HepG2 (cell line): ENCODE measurements around the gene PRKRIP1.

ENCODE experiments used
- ASH2L ChIP-seq: fragments of 300-600, 200-600 bp; sonication (generic); IDR thresholded peaks from 2 replicates; pipeline ENCODE4 v1.7.0; 2017; ENCODE audit warnings: low read depth, mild to moderate bottlenecking, moderate library complexity, mixed read lengths, low read length; ENCODE audit not compliant: insufficient read length
- ELF4 ChIP-seq: sonication (generic); formaldehyde crosslinking; IDR thresholded peaks from 2 replicates; pipeline ENCODE4 v1.5.0; 2020; ENCODE audit warnings: missing genetic modification reagents, mild to moderate bottlenecking, moderate library complexity, borderline replicate concordance
- MAFF ChIP-seq: IDR thresholded peaks from 2 replicates; pipeline ENCODE4 v1.6.1; 2011; ENCODE audit warnings: low read depth, low read length, improper control_type of control experiment
- MXI1 ChIP-seq: IDR thresholded peaks from 3 replicates; pipeline ENCODE4 v1.6.1; 2012; ENCODE audit warnings: low read depth, low read length, inconsistent platforms, borderline replicate concordance
- RFX5 ChIP-seq: IDR thresholded peaks from 2 replicates; pipeline ENCODE4 v1.6.1; 2011; ENCODE audit warnings: low read depth, low read length, improper control_type of control experiment
- ZMAT3 ChIP-seq: sonication (generic); formaldehyde crosslinking; conservative IDR thresholded peaks from 2 replicates; pipeline ENCODE4 v1.7.0; 2021; ENCODE audit warnings: missing genetic modification reagents
- ZNF10 ChIP-seq: sonication (generic); formaldehyde crosslinking; IDR thresholded peaks from 2 replicates; pipeline ENCODE4 v1.4.0; 2020; ENCODE audit warnings: mild to moderate bottlenecking, low read depth, missing genetic modification reagents, borderline replicate concordance
- ZNF547 ChIP-seq: sonication (generic); formaldehyde crosslinking; IDR thresholded peaks from 2 replicates; pipeline ENCODE4 v1.5.1; 2020; ENCODE audit warnings: mild to moderate bottlenecking, missing genetic modification reagents
- TF ChIP-seq, protein P1 (sequence below): sonication (generic); formaldehyde crosslinking; IDR thresholded peaks from 2 replicates; pipeline ENCODE4 v1.5.0; 2020; ENCODE audit warnings: mild to moderate bottlenecking, missing genetic modification reagents, moderate library complexity
- TF ChIP-seq, protein P2 (sequence below): sonication (generic); IDR thresholded peaks from 2 replicates; pipeline ENCODE4 v1.6.1; 2016; ENCODE audit warnings: low read depth, borderline replicate concordance
- TF ChIP-seq, protein P3 (sequence below): IDR thresholded peaks from 2 replicates; pipeline ENCODE4 v1.6.1; 2012; ENCODE audit warnings: low read length, improper control_type of control experiment
- TF ChIP-seq, protein P4 (sequence below): sonication (generic); formaldehyde crosslinking; IDR thresholded peaks from 2 replicates; pipeline ENCODE4 v1.8.0; 2022; ENCODE audit warnings: mild to moderate bottlenecking, missing genetic modification reagents; ENCODE audit not compliant: insufficient replicate concordance
- TF ChIP-seq, protein P5 (sequence below), 2 experiments: sonication (generic) in 1 of 2; formaldehyde crosslinking in 1 of 2; IDR thresholded peaks; 2 replicates each; pipeline versions ENCODE4 v1.5.1 to v1.6.1; 2011 to 2020; ENCODE audit warnings: borderline replicate concordance in 1 of 2, low read depth in 1 of 2, low read length in 1 of 2, mild to moderate bottlenecking in 1 of 2, missing genetic modification reagents in 1 of 2, moderate library complexity in 1 of 2

DNA sequence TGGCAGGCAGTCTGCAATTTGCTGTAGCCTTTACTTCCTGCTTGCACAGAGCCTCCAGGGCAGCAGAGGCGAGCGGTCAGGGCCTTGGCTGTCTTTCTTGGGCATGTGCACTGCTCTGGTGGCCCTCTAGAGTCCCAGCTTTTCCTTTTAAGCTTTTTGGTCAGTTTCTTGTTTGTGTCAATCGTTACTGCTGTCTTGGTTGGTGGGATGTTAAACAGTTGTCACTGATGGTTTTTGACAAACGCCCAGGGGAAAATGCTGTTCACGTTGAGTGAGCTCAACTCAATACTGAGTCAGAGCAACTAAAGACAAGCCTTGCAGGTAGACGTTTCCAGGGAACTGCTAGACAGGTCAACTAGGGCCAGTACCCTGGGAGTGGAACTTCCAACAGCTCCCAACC is 14.0 kb downstream of the PRKRIP1 start:
- TF ChIP-seq ZNF10, result no peak
- TF ChIP-seq ZNF547 (CRISPR knock-in tag), result no peak
- TF ChIP-seq, protein P1, sequence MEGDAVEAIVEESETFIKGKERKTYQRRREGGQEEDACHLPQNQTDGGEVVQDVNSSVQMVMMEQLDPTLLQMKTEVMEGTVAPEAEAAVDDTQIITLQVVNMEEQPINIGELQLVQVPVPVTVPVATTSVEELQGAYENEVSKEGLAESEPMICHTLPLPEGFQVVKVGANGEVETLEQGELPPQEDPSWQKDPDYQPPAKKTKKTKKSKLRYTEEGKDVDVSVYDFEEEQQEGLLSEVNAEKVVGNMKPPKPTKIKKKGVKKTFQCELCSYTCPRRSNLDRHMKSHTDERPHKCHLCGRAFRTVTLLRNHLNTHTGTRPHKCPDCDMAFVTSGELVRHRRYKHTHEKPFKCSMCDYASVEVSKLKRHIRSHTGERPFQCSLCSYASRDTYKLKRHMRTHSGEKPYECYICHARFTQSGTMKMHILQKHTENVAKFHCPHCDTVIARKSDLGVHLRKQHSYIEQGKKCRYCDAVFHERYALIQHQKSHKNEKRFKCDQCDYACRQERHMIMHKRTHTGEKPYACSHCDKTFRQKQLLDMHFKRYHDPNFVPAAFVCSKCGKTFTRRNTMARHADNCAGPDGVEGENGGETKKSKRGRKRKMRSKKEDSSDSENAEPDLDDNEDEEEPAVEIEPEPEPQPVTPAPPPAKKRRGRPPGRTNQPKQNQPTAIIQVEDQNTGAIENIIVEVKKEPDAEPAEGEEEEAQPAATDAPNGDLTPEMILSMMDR (CRISPR knock-in tag), result no peak
- TF ChIP-seq, protein P2, sequence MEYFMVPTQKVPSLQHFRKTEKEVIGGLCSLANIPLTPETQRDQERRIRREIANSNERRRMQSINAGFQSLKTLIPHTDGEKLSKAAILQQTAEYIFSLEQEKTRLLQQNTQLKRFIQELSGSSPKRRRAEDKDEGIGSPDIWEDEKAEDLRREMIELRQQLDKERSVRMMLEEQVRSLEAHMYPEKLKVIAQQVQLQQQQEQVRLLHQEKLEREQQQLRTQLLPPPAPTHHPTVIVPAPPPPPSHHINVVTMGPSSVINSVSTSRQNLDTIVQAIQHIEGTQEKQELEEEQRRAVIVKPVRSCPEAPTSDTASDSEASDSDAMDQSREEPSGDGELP, result no peak
- no peak for TF ChIP-seq ASH2L
- no peak for TF ChIP-seq MAFF
- no peak for TF ChIP-seq ELF4
- TF ChIP-seq, protein P3, sequence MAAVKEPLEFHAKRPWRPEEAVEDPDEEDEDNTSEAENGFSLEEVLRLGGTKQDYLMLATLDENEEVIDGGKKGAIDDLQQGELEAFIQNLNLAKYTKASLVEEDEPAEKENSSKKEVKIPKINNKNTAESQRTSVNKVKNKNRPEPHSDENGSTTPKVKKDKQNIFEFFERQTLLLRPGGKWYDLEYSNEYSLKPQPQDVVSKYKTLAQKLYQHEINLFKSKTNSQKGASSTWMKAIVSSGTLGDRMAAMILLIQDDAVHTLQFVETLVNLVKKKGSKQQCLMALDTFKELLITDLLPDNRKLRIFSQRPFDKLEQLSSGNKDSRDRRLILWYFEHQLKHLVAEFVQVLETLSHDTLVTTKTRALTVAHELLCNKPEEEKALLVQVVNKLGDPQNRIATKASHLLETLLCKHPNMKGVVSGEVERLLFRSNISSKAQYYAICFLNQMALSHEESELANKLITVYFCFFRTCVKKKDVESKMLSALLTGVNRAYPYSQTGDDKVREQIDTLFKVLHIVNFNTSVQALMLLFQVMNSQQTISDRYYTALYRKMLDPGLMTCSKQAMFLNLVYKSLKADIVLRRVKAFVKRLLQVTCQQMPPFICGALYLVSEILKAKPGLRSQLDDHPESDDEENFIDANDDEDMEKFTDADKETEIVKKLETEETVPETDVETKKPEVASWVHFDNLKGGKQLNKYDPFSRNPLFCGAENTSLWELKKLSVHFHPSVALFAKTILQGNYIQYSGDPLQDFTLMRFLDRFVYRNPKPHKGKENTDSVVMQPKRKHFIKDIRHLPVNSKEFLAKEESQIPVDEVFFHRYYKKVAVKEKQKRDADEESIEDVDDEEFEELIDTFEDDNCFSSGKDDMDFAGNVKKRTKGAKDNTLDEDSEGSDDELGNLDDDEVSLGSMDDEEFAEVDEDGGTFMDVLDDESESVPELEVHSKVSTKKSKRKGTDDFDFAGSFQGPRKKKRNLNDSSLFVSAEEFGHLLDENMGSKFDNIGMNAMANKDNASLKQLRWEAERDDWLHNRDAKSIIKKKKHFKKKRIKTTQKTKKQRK, result no peak
- TF ChIP-seq, protein P4, sequence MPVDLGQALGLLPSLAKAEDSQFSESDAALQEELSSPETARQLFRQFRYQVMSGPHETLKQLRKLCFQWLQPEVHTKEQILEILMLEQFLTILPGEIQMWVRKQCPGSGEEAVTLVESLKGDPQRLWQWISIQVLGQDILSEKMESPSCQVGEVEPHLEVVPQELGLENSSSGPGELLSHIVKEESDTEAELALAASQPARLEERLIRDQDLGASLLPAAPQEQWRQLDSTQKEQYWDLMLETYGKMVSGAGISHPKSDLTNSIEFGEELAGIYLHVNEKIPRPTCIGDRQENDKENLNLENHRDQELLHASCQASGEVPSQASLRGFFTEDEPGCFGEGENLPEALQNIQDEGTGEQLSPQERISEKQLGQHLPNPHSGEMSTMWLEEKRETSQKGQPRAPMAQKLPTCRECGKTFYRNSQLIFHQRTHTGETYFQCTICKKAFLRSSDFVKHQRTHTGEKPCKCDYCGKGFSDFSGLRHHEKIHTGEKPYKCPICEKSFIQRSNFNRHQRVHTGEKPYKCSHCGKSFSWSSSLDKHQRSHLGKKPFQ (CRISPR knock-in tag), result no peak
- no peak for TF ChIP-seq ZMAT3 (CRISPR knock-in tag)
- TF ChIP-seq, protein P5, sequence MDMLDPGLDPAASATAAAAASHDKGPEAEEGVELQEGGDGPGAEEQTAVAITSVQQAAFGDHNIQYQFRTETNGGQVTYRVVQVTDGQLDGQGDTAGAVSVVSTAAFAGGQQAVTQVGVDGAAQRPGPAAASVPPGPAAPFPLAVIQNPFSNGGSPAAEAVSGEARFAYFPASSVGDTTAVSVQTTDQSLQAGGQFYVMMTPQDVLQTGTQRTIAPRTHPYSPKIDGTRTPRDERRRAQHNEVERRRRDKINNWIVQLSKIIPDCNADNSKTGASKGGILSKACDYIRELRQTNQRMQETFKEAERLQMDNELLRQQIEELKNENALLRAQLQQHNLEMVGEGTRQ (IDR thresholded peaks at IDR 0.05; ENCODE audit: low read depth, low read length), result no peak
- TF ChIP-seq, protein P5 (CRISPR knock-in tag; IDR thresholded peaks at IDR 0.05; ENCODE audit: borderline replicate concordance), result no peak
- TF ChIP-seq MXI1, result no peak
- TF ChIP-seq RFX5, result no peak
